NK-92 (cell line): Measurements from ENCODE around the gene PDHX.
"Not testable (repeated sequence)": the region's sequence is repeated elsewhere in the genome, so short reads cannot be mapped to it uniquely, and the experiment has no call there.

ENCODE experiments used
- DNase-seq: peaks from one replicate; lab custom pipeline; 2025; ENCODE audit not compliant: unreplicated experiment; lab: John Stamatoyannopoulos, UW

Gene PDHX

DNA sequence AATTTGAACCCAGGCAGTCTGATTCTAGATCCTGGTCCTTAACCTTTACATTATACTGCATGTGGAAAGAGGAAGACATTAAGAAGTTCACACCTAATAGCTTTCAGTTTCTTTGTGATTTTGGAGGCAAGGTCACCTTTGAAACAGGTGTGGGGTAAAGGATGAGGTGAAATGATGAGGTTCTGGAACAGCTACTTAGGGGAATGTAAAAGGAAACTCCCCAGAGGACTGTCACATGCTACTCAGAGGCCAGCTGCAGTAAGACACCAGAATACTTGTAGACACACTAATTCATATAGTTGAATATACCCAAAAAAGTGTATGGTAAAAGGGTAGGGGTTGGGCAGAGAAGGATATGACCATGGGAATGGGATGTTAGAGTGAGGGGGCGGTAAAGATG is 5.6 kb upstream of the PDHX start:
- no peak for DNase-seq

DNA sequence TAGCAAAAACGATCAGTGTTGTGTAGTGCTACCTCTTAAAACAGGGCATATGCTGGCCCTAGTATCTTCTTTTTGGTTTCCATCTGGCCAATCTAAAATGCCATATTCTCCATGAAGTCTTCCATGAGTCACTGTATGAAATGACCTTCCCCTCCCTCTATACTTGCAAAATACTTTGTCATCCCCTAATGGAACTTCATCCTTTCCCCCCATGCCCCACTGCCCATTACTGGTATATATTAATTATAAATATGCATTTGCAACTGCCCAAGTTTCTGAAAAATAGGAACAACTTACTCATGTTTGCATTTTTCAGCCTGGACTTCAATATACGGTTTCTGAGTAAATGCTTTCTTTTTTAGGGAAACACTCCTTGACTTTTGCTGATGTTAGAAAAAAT is 4.7 kb upstream of the PDHX start:
- DNase-seq, result no peak

DNA sequence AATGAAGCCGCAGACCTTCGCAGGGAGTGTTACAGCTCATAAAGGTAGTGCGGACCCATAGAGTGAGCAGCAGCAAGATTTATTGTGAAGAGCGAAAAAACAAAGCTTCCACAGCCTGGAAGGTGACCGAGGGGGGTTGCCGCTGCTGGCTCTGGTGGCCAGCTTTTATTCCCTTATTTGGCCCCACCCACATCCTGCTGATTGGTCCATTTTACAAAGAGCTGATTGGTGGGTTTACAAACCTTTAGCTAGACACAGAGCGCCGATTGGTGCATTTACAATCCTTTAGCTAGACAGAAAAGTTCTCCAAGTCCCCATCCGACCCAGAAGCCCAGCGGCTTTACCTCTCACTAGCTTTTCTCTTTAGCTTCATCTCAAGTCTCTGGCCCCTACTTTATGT is 2.9 kb upstream of the PDHX start:
- not testable (repeated sequence) for DNase-seq

DNA sequence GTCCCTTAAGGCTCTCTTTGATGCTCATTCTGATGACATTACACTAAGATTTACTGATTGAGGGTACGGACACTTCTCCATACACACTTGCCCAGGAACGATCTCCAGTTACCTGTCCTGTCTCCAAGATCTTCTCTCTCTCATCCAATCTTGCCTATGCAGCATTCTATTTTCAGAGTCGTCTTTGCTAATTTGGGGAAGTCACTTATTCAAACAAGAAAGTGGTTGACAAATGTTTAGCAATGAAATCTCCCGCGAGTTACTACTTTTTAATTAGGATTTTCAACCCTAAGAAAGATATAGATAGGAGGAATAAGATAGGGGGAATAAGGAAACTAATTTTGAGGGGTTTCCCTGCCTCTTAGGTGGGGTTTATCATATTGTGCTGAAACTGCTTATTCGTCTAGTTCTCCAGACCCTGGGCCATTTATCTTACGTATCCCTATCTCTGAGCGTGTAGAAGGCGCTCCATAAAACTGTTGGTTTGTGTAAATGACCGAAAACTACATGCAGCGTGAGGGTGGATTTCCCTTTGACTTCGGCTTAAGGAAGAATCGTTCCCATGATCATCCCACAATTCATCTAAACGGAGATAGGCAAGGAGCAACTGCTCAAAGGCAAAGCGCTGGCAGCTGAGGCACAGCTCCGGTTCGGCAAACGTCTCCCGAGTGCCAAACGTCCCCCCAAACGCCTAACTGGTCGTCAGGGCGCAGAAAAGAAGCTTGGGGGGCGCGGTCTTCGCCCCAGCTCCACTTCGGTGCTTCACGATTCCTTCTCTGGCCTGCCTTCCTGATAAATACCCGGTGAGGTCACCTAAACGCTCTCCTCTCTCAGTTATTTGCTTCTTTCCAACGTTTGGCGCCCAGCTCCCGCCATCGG is 1.0 kb upstream of the PDHX start:
- DNase-seq, result no peak

DNA sequence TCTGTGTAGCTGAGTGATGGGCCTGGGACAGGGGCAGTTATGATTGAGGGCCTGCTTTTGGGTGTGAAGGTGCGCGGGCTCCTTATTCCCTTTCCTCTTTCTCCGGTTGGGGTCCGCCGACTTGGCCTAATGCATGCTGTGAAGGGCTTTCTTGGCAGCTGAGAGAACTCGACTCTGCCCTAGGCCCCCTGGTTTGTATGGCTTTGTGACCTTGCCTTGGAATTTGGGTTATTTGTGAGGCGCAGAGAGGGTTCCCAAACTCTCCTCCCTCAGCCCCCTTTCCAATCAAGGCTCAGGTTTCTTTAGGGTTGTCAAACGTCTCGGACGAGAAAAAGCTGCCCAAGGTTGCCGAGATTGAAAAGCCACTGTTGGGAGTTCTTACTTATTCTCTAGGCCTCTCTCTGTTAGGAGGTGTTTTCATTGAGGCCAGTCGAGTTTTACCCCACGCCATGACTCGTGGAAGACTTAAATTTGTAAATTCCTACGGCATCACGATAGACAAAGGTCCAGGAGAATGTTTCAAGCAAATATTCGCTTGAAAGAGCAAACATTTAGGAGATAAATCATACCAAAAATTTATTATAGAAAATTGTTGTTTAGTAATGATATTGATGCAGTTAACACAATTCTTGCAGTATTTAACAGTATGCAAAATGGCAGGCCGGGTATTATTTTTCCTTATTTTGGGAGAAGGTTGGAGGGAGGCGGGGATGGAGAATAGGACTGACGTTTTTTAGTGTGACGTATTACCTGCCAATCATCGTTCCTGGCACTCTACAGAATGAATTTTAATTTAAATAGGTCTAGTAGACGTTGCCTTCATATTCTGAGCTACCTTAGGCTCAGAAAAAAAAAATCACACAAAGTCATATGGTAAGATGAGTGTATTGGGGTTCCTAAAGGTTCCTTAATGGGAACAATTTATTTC is 689 bp downstream of the PDHX start:
- DNase-seq, result no peak

DNA sequence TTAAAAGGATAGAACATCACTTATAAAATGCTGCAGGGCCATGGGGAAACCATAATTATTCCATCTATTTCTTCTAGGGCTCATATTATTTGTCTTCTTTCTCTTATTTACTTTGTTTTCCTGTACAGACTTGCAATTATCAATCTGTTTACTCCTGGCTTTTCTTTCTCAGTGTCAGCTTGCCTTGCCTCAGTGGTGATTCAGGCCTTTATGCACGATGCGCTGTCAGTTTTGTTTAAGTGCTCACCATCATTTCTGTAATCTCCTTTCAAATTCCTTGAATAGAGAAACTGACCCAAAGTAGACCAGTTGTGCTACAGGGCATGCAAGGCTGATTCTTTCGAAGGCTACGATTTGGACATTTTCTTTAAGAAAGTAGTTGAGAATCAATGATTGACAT is 4.7 kb downstream of the PDHX start:
- no peak for DNase-seq

DNA sequence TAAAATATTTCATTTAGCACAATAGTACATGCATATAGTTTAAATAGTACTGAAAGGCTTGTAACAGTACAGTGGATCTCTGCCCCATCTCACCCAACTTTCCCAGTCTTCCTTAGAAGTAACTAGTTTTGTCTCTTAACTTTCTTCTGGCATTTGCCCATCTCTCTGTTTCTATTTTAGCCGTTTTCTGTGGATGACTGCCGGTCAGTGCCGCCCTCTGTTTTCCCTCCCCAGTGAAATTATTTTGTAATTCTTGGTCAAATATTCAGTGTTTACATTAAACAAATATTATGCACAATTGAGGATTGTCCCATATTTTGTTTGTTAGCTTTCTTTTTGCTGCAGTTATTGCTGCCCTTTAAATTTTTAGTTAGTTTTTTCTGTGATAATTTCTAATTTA is 8.3 kb downstream of the PDHX start:
- no peak for DNase-seq

DNA sequence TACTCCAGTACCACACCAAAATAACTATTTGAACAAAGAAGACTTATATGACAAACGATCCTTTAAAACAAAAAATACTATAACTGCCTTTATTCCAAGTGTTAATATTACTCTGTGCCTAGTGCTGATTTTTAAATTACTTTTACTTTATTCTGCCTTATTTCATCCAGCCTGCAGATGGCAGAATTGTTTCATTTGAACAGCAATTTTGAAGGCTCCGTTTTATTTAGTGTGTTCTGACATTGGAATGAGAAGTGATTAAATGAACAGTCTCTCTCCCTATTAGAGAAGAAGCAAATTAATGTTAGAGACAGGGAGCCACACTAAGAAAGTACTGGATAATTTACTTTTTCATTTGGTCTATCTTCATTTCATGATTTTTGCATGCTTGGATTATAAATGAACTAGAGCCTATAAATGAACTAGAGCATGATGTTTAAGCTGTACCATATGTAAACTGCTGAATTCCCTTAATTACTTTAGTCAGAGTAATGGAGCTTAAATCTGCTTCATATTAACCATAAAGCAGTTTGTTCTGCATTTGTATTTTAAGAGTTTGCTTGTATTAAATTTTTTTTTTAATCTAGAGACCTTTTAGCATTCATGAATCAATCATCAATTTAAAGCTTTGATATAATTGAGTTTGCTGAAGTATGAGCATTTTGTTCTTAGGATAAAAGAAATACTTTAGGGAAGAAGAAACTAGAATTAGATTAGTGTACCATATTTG is 9.8 kb downstream of the PDHX start:
- no peak for DNase-seq

DNA sequence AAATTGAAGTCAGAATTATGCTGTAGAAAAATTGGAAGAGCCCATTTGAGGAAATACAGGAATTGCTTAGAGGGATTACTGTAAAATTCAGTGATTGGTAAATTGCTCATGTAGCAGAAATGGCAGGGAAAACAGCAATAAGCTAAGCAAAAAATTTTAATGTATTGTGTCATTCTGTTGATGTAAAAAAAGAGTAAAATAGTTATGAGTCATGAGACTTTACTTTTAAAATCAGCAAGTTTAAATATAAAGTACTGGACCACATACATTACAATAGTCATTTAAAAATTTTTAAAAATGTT is 10.4 kb downstream of the PDHX start:
- no peak for DNase-seq

DNA sequence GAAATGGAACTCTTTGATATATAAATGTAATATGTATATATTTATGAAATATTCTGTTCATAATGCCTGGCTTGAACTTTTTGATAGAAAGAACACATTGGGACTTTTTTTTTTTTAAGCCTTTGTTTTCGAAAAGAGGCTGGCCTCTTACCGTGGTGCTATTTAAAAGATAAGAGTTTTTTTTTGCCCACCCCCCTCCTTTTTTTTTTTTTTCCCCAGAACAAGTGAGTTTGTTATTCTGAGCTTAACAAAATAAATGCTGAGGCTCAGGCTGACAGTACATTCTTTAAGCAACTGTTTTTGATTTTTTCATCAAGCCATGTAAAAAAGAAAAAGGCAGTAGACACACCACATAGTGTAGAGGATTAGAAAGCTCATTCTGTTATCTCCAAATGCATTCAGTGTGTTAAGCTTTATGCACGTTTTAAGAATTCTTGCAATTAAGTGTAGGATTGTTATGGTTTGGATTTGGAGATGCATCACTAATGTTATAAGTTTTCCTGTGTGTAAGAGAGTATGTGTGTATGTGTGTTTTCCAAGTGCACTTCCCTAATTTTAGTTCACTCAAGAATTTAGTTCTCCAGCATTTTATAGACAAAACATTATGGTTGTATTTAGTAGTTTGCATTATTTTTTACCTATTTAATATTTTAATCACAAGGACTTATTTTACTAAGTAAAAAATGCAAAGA is 12.0 kb downstream of the PDHX start:
- no peak for DNase-seq

DNA sequence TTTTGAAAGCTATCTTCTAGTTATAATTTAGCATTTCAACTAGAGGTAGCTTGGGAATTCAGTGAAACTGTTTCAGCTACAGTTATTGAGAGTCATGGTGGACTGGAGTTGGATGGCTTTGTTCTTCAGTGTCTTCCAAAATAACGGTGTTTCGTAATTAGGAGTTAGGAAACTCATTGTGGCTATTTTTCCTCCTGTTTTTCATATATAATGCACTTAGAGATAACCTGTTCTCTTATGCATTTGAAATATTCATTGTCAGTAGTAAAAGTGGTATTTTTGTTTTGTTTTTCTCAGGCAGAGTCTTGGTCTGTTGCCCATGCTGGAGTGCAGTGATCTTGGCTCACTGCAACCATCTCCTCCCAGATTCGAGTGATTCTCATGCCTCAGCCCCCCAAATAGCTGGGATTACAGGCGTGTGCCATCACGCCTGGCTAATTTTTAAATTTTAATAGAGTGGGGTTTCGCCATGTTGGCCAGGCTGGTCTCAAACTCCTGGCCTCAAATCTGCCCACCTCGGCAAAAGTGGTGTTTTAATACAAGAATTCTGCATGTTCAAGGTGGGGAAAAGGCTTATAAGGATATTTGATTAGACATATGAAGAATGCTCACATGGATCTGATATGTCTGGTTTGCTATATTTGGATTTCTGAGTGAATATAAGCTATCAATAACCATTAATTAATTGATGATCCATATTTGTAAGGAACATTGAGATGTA is 12.7 kb downstream of the PDHX start:
- no peak for DNase-seq

DNA sequence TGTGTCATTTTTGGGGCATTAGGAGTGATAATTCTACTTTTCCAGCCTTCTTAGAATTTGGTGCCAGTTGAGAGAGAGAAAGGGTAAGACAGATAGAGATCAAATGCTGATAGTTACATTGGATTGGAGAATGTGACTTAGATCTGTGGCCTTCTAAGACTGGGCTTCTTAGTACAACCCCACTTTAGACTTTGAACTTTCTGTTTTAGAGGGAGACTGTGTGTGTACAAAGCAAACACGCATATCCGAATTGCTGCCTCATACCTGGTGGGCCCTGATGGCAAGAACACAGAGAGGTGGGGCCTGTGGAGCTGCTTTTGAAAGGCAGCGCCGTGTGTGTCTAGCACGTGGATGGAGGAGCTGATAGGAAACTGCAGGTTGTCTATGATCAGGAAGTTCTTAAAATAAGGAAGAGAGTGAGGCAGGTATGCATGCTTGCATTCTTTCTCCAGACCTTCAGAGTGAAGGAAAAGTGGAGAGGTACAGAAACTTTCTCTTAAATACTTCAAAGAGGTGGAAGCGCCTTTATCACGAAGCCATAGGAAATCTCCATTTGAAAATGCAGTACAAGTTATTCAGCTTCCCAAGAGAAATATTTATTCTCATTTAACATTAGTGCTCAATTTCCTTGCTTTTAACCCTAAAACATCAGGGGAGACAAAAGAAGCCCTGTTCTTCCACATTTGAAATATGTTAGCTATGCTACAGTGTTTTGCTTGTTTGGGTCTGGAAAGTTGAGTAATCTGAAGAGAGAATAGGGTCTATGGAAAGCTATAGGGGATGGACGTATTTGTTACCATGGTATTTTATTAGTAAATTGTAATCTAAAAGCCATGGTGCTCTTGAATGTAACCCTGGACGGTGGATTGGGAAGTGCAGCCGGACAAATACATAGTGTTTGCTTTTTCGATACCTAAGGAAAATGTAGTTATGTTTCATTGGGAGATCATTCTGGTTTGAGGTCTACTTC is 13.7 kb downstream of the PDHX start:
- DNase-seq, result no peak

DNA sequence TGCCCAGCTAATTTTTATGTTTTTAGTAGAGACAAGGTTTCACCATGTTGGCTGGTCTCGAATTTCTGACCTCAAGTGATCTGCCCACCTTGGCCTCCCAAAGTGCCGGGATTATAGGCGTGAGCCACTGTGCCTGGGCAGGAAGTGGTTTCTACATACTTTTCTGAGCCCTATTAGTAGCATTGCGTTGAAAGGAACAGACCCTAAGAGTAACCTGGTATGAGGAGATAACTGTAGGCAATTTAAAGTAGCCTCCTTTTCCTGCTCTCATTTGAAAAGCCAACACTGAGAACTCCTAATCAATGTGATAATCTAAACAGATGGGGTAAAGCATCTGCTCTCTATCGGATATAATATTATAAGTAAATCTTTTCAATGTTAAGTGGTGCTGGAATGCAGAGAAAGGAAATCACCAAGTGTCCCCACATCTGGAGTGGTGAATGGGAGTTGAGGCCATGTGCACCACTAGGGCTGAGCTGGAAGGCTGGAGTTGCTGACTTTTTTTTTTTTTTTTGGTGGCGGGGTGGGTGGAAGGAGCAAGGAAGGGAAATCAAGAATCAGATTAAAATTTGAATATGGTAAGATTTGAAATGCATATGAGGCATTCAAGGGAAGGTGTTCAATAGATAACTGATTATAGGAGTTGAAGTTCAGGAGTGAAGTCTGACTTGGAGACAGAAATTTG is 20.7 kb downstream of the PDHX start:
- no peak for DNase-seq

DNA sequence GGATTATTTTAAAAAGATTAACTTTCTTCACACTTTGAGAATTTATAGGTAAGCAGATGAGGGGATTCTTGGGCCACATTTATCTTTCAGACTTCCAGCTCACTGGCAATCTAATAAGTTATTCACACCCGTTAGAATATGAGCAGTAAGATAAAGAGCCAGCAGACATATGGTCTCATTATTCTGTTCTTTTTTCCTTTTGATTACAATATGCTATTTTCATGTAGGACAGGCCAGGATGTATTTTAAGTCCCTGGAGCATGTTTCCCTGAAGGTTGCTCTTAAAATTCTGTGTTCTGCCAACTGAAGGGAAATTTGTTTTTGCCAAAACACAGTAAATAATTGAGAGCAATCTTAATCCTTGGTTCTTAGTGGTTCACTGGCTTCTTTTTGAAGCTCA is 22.2 kb downstream of the PDHX start:
- no peak for DNase-seq

DNA sequence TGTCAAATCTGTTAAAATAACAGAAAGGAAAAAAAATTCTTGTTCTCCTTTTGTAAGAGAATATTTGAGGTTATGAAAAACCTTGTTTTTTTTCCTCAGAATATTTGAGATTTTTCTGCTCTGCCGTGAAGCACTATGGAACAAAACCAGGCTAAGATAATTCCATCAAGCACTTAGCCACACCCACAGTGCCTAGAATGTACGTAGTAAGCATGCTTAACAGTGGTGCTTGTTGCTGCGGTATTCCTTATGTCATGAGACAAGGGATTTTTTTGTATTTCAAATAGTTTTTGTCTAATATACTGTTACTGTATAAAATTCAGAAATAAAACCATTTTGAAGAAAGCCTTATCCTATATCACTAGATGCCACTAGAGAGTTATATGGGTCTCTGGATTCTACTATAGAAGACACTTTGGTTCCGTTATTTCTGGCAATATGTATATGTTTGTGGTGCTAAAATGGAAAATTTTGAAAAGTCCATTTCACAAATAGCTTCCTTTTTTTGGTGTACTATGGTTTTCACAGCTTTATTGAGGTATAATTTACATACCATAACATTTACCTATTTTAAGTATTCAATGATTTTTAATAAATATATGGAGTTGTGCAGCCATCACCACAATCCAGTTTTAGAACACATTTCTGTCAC is 23.7 kb downstream of the PDHX start:
- no peak for DNase-seq

DNA sequence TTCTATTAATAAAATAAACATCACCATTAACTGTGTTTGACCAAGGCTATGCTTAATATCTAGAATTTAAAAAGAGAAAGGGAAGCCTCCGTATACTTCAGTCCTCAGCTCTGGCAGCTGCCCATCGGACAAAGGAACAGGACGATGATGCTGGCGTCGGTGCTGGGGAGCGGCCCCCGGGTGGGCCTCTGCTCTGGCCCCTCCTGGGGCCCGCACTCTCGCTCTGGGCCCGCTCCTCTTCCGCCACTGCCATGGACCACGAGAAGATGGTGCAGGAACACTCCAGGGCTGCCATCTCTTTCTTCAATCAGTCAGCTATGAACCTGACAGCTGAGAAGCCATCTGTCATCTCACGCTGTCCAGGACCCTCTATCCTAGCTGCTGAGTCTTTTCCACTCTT is 25.3 kb downstream of the PDHX start:
- DNase-seq, result no peak

DNA sequence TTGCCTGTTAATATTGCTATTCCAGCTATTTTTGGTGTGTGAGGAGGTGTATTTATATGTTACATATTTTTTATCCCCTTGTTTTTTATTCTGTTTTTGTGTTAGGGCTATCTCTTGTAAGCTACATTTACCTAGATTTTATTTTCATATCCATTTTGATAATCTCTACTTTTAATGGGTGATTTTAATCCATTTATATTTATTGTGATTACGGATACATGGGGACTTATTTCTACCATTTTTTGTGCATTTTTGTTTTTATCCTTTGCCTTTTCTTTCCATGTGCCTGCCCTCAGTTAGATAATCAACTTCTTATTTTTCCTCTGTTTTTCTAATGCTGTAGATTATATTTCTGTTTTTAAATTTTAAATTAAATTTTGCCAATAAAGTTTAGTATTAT is 28.3 kb downstream of the PDHX start:
- no peak for DNase-seq

DNA sequence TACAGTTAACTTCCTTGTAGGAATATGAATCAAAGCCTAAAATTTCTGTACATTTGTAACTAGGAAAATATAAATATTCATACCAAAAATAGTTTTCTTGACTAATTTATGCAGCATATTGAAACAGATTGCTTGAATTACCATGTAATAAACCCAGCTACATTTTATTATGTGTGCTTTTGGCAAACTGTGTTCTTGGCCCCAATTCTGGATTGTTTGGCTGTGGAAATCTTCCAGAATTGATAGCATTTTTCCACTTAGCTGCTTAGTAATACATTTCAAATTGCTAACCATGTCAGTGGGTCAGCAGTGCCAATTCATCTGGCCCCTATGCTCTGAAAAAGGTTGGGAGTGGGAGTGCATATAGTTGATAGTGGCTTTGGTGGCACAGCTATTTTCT is 32.3 kb downstream of the PDHX start:
- no peak for DNase-seq
